Subcutaneous abdominal adipose tissue (tissue), 5 donors: ENCODE data around the gene KLHL18.
"Not testable (repeated sequence)": the region's sequence is repeated elsewhere in the genome, so short reads cannot be mapped to it uniquely, and the experiment has no call there.

Experiments
- H3K27ac ChIP-seq: one replicate; pipeline ENCODE4 v1.7.0; 2013; ENCODE audit warnings: low read depth, mild to moderate bottlenecking, inconsistent platforms, low read length, moderate library complexity
- H3K27me3 ChIP-seq, 5 donors: one replicate each; pipeline ENCODE4 v1.7.0; 2013; ENCODE audit warnings: low read length in 5 of 5, inconsistent platforms in 1 of 5; ENCODE audit not compliant: control insufficient read depth in 5 of 5, insufficient read depth in 4 of 5
- H3K36me3 ChIP-seq, 5 donors: one replicate each; pipeline ENCODE4 v1.7.0; 2013; ENCODE audit warnings: low read length in 5 of 5; ENCODE audit not compliant: control insufficient read depth in 5 of 5, insufficient read depth in 5 of 5
- H3K4me1 ChIP-seq, 5 donors: one replicate each; pipeline ENCODE4 v1.7.0; 2013; ENCODE audit warnings: low read length in 5 of 5, mild to moderate bottlenecking in 3 of 5, moderate library complexity in 1 of 5; ENCODE audit not compliant: control insufficient read depth in 5 of 5, insufficient read depth in 5 of 5
- H3K4me3 ChIP-seq, 5 donors: one replicate each; pipeline ENCODE4 v1.7.0; 2013; ENCODE audit warnings: low read length in 5 of 5, low read depth in 1 of 5
- H3K9ac ChIP-seq, 5 donors: one replicate each; pipeline ENCODE4 v1.7.0; 2013; ENCODE audit warnings: low read length in 5 of 5, mild to moderate bottlenecking in 4 of 5, moderate library complexity in 3 of 5
- H3K9me3 ChIP-seq, 5 donors: one replicate each; pipeline ENCODE4 v1.7.0; 2013; ENCODE audit warnings: low read length in 5 of 5; ENCODE audit not compliant: control insufficient read depth in 5 of 5
- donor health status: healthy.
- donor health status: healthy.
- donor health status: healthy.
- donor health status: healthy.
- donor health status: healthy.

The KLHL18 gene

GRCh38 chr3:47273564-47273963, 9.2 kb upstream of the KLHL18 start:
- Histone ChIP-seq H3K4me1 (no peaks in the 10 kb centered on the region), H3K9me3 (no peaks in the 10 kb centered on the region), H3K4me3 (no peak overlapping the region), H3K36me3 (peaks cover 0 to 7% (median 0%) of the 10 kb centered on the region in 5 donors), H3K9ac (no peak overlapping the region), H3K27me3 (no peaks in the 10 kb centered on the region), H3K27ac (no peak overlapping the region)

GRCh38 chr3:47274652-47275051, 8.1 kb upstream of the KLHL18 start:
- H3K27ac ChIP-seq = no peak overlapping the region

GRCh38 chr3:47276558-47276957, 6.2 kb upstream of the KLHL18 start:
- Histone ChIP-seq H3K4me3 (no peak overlapping the region), H3K27ac (no peak overlapping the region), H3K27me3 (no peaks in the 10 kb centered on the region), H3K4me1 (peaks cover 0 to 7% (median 3%) of the 10 kb centered on the region in 5 donors), H3K36me3 (peaks cover 0 to 7% (median 0%) of the 10 kb centered on the region in 5 donors), H3K9ac (no peak overlapping the region), H3K9me3 (no peaks in the 10 kb centered on the region)

More at GRCh38 chr3:47274652-47275051, 8.1 kb upstream of the KLHL18 start:
- no peak overlapping the region for H3K4me3 ChIP-seq
- no peak overlapping the region for H3K9ac ChIP-seq
- no peaks in the 10 kb centered on the region for H3K27me3 ChIP-seq
- H3K36me3 ChIP-seq = peaks cover 0 to 7% (median 0%) of the 10 kb centered on the region in 5 donors
- H3K4me1 ChIP-seq = no peaks in the 10 kb centered on the region
- H3K9me3 ChIP-seq = no peaks in the 10 kb centered on the region

GRCh38 chr3:47280519-47280918, 2.2 kb upstream of the KLHL18 start:
- Histone ChIP-seq H3K9me3 (no peaks in the 10 kb centered on the region), H3K27ac (no peak overlapping the region), H3K4me1 (peaks cover 3 to 33% (median 29%) of the 10 kb centered on the region in 5 donors), H3K9ac (no peak overlapping the region), H3K36me3 (peaks cover 0 to 4% (median 0%) of the 10 kb centered on the region in 5 donors), H3K4me3 (no peak overlapping the region), H3K27me3 (no peaks in the 10 kb centered on the region)

- no peaks in the 10 kb centered on the region for H3K9me3 ChIP-seq
- peak overlapping the region; percentile 84 to 97 (median 94) for H3K4me3 ChIP-seq
- no peaks in the 10 kb centered on the region for H3K27me3 ChIP-seq
- peak overlapping the region; percentile 94 for H3K27ac ChIP-seq
- peak overlapping the region; percentile 77 to 96 (median 95) for H3K9ac ChIP-seq
- peaks cover 0 to 14% (median 4%) of the 10 kb centered on the region in 5 donors for H3K36me3 ChIP-seq
- peaks cover 3 to 35% (median 33%) of the 10 kb centered on the region in 5 donors for H3K4me1 ChIP-seq
Measured at GRCh38 chr3:47283193-47283537, 421 bp downstream of the KLHL18 start.

GRCh38 chr3:47283591-47284364, 1.0 kb downstream of the KLHL18 start:
- H3K9ac ChIP-seq = peak overlapping the region; percentile 77 to 96 (median 95)
- H3K36me3 ChIP-seq = peaks cover 0 to 20% (median 7%) of the 10 kb centered on the region in 5 donors
- peaks cover 3 to 35% (median 33%) of the 10 kb centered on the region in 5 donors for H3K4me1 ChIP-seq

GRCh38 chr3:47288966-47289910, 6.5 kb downstream of the KLHL18 start:
- no peak overlapping the region for H3K9ac ChIP-seq
- no peak overlapping the region for H3K27ac ChIP-seq
- H3K4me3 ChIP-seq = no peak overlapping the region
- H3K9me3 ChIP-seq = no peaks in the 10 kb centered on the region
- H3K36me3 ChIP-seq = peaks cover 5 to 37% (median 9%) of the 10 kb centered on the region in 5 donors
- no peaks in the 10 kb centered on the region for H3K27me3 ChIP-seq
- H3K4me1 ChIP-seq = peaks cover 0 to 20% (median 15%) of the 10 kb centered on the region in 5 donors

More at GRCh38 chr3:47283591-47284364, 1.0 kb downstream of the KLHL18 start:
- peak overlapping the region; percentile 84 to 97 (median 94) for H3K4me3 ChIP-seq
- no peaks in the 10 kb centered on the region for H3K27me3 ChIP-seq
- H3K27ac ChIP-seq = peak overlapping the region; percentile 94
- no peaks in the 10 kb centered on the region for H3K9me3 ChIP-seq

GRCh38 chr3:47291158-47291753, 8.5 kb downstream of the KLHL18 start:
- Histone ChIP-seq H3K36me3 (peaks cover 5 to 37% (median 9%) of the 10 kb centered on the region in 5 donors), H3K4me3 (no peak overlapping the region), H3K4me1 (peaks cover 0 to 23% (median 15%) of the 10 kb centered on the region in 5 donors), H3K9ac (no peak overlapping the region), H3K27me3 (no peaks in the 10 kb centered on the region), H3K9me3 (no peaks in the 10 kb centered on the region), H3K27ac (no peak overlapping the region)

GRCh38 chr3:47291754-47292420, 9.1 kb downstream of the KLHL18 start:
- Histone ChIP-seq H3K36me3 (peaks cover 5 to 33% (median 9%) of the 10 kb centered on the region in 5 donors), H3K4me1 (peaks cover 4 to 29% (median 19%) of the 10 kb centered on the region in 5 donors)
- not testable (repeated sequence) for H3K4me3 ChIP-seq, H3K27ac ChIP-seq, H3K9me3 ChIP-seq, H3K9ac ChIP-seq, H3K27me3 ChIP-seq
